ENCODE results near the gene AFDN.

Gene AFDN

DNA sequence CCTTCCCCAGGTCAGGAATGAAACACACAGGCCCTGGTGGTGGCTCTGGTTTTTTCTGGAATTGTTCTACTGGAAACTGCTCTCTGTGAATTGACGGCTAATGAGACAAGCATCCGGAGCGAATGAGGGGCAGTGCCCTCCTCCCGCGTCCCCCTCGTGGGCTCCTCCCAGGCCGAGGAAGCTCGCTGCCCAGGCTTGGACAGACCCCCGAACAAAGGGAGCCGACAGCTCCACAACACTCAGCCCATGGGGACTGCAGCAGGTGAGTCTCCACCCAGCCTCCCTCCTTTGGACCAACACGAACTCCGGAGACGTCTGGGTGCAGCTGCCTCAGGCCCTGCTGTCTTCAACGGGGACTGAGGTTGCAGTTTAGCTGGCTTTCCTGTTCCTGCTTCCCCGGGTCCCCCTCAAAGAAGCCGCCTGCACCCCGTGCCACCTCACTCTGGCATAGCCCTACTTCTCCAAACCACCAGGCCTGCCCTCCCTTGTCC, 31.3 kb upstream of the AFDN start:
- no peak for DNase-seq

DNA sequence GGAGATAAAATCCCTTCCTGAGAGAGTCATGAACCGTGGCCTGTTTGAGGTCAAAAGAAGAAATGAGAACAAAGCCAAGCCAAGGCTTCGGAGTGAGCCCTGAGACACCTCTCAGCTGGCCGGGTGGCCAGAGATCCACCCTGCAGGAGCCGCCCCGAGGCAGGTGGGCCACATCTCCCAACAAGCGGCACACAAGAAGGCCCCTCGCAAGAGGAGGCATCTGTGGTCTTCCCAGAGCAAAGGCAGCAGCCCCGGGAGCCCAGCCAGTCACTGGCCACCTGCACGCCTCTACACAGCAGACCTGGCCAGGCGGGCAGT, 30.9 kb upstream of the AFDN start:
- no peak for DNase-seq

DNA sequence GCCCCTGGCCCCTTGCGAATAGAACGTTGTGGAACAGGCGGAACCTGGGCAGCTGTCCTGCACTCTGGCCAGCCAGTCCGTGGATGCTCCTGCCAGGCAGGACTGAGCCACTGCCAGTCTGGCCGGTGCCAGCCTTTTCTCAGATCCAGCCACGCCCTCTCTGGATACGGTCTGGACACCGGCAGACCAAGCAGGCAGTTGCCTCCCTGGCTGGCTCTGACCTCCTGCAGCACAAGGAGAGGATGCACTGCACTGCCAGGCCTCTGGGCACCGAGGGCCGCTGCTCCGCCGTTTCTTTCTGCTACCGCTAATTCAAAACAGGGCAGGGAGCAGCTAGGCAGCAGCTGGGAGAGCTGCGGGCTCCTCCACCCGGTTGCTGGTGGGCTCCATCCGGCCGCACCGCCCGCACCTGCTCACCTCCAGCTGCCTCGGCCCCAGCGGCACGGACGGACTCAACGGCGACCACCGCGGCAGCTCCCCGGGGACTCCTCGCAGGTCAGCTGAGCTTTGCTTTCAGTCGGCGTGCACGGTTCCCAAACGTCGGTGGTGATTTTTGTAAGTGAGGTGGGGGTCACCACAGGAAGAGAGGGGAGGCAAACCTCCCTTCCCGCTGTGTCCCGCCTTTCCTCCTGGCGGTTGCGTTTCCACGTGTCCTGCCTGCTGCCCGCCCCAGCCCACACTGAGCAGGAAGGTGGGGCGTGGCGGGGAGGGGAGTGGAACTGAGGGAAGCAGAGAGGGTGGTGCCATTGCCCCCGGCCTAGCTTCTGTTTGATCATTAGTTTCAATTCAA, 30.3 kb upstream of the AFDN start:
- no peak for DNase-seq

DNA sequence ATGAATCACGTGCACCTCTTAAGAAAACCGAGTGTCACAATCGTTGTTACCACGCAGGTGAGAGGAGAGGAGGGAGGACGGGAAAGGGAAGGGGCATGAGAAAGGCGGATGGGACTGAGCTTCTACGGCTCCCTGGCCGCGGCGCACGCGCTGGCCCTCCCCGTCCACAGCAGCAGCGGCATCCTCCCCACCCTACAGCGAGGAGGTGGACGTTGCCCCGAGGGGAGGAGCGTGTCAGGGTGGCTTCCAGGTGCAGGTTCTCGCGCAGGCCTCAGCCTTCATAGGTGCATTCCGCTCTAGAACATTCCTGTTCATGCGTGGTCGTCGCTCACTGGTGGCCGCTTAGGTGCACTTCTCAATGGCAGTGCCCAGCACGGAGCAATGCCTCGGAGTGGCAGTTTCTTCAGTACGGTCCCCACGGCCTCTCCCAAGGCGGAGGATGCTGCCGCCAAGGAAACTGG, 29.7 kb upstream of the AFDN start:
- DNase-seq, result no peak

- no peak for DNase-seq
Measured at GRCh38 chr6:167797476-167798265, 29.0 kb upstream of the AFDN start.

DNA sequence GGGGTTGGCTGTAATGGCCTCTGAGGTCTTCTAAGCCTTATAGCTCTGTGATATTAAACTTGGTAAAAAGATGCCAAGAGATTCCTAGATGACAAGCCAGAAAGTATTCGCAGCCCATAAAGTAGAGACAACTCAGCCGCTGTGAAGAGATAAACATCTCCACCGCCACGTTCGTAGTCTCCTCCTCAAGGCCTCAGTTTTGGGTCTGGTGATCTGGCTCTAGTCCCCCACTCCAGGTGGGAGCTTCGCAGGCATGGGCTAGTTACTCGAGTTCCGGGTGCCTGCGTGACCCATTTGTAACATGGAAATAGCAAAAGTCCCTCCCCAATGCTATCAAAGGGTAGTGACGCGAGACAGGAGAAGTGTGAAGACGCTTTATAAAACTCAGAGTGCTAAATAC, 28.3 kb upstream of the AFDN start:
- DNase-seq, result no peak

DNA sequence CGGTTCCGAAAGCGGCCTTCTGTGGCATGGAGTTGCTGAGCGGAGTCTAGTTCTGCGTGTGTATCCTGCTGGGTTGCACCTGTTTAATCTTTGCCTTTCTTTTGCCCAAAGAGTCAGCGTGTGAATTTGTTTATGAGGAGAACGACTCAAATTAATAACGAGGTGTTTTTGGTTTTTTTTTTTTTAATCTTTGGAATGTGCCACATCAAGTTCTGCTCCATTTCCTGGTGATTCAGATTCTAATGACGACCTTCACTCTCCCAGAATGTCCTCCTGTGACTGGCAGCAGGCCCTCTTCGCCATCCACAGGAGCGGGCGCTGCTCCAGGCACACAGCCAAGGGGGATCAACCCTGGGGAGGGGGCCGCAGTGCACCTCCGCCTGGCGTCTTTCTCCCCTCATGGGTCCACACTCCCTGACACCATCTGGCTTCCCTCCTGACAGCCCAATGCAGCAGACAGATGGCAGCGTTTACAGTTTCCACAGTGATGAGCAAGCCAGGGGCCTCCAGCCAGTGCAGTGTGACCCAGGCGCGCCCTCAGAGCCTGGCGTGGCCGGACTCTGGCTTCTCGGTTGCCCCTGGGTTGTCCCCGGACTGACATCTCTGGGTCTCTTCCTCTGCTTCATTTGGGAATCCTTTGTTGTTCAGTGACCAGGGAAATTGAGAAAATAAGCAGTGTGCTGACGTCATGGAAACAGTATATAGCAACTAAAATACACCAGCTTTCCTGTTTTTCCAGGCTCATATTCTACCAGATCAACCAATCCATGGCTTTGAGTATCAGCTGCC, 27.5 kb upstream of the AFDN start:
- no peak for DNase-seq

GRCh38 chr6:167800549-167800948, 26.2 kb upstream of the AFDN start:
- DNase-seq, result no peak

GRCh38 chr6:167801263-167801662, 25.4 kb upstream of the AFDN start:
- no peak for DNase-seq

GRCh38 chr6:167802339-167802738, 24.4 kb upstream of the AFDN start:
- no peak for DNase-seq

DNA sequence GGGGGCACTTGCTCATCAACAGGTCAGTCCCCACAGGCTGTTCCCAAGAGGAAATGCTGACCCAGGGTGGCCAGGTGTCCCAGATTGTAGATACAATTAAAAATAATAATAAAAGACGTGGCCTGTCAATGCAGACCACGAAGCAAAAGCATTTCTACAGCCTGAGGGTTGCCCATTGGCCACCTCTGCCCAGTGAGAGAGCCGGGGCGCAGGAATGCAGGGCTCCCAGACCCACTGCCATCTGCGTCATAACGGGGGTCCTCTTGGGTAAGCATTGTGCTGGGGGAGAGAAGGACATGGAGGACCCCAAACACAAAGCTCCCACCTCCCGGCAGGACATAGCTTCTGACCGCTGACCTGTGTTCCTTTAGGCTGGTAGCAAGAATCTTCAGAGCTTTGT, 22.9 kb upstream of the AFDN start:
- no peak for DNase-seq

GRCh38 chr6:167804281-167805013, 22.3 kb upstream of the AFDN start:
- DNase-seq, result no peak

GRCh38 chr6:167805349-167806060, 21.2 kb upstream of the AFDN start:
- DNase-seq, result no peak

DNA sequence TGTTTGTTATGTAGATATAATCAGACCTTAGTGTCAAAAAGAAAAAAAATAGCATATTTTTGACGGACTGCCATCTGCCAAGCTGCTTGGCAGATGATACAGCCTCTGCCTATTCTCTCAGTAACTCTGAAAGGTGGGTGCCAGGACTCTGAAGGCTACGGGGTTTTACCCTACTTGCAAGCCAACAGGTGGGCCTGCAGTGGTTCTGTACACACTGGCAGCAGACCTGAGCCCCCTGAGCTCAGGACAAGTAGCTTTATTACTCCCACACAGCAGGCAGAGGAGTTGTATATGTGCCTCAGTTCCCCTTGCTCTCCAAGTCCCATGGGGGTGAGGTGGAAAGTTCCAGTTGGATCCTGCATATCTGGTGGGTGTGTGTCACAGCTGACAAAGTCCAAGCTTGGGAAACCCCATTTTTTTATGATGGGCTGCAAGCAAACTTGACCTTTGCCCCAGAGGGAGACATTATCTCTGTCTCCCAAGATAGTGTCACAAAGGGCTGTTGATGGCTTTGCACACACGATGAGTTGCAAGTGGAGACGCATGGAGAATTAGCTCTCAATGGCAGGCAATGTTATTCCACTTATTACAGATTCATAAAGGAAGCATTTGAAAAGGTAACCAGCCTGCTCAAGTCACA, 20.5 kb upstream of the AFDN start:
- no peak for DNase-seq

DNA sequence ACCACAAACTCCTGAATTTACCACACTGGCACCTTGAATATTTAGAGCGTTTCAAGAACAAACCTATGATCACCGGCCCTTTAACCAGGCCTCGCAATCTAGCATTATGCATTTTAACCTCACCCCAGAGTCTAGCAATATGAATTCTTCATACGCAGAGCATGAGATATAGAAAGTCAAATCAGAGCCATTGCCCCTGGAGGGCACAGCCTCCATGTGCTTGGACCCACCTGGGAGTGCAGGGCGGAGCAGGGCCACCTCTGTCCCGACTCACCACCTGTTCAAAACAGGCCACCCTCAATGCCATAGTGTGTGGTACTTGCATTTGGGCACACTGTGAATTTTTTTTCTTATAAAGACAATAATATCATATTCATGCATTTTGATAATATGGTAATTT, 19.5 kb upstream of the AFDN start:
- DNase-seq, result no peak

DNA sequence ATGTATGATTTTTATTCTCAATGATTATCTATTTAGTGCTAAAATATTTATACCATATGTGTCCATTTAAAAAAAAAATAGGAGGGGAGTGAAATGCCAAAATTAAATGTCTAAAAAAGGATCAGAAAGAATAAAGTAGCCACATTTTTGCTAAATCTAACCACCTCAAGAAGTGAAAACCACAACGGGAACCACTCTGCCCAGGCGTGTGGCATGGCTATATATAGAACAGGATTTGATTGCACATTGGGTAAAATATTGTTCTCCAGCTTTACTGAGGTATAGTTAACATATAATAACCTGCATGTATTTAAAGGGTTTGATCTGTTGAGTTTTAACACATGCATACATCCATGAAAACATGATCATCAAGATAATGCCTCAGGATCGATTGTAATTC, 19.0 kb upstream of the AFDN start:
- no peak for DNase-seq

DNA sequence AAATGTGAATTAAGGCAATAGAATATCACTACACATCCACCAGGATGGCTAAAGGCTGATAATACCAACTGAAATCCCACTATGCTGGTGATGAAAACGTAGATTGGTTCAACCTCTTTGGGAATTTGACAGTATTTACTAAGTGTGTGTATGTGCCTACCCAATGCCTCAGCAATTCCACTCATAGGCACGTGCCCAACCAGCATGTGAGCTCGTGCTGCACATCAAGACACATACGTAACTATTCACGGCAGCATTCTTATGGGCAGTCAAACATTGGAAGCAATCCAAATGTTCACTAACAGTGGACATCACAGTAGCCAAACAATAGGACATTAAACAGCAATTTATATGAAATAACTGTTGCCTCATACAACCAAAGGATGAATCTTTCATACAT, 15.7 kb upstream of the AFDN start:
- no peak for DNase-seq

DNA sequence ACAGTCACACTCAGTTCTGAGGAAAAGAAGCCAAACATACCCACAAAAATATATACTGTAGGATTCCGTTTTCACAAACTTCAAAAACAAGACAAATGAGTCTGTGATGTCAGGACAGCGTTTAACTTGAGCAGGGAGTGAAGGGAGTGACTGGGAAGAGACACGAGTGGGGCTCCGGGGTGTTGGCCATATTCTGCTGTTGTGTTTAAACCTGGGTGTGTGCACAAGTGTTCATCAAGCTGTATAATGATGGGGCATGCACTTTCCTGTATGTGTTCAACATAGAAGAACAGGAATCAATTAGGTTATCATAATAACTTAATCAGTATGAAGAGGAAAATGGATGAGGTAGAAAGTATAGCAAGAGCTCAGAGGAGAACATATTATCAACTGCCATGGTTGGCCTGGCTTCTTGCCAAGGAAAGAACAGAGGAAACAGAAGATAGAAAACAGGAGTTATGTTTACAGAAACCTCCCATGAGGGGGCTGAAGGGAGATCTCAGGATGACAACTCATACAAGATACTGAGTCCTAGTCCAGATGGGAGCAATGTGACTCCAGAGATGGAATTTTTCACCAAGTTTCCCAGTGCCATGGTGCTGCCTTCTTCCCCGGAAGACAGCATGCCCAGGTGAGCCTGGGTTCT, 15.1 kb upstream of the AFDN start:
- no peak for DNase-seq

DNA sequence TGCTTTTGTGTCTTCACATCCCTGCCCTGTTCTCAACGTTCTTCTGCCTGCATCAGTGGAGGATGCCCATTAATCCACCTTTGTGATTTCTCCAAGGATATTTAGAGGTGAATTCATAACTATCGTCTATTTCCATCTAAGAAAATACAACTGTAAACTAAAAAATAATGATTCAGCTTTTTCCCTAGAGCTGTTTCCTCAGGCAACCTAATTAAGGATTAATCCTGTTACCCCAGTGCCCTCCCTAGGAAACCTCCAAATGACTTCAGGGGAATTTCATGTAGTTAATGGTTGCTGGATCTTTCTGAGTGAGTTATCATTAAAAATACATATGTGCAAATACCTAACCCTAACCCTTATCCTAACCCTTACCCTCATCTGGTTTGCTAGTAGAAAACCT, 14.6 kb upstream of the AFDN start:
- no peak for DNase-seq

DNA sequence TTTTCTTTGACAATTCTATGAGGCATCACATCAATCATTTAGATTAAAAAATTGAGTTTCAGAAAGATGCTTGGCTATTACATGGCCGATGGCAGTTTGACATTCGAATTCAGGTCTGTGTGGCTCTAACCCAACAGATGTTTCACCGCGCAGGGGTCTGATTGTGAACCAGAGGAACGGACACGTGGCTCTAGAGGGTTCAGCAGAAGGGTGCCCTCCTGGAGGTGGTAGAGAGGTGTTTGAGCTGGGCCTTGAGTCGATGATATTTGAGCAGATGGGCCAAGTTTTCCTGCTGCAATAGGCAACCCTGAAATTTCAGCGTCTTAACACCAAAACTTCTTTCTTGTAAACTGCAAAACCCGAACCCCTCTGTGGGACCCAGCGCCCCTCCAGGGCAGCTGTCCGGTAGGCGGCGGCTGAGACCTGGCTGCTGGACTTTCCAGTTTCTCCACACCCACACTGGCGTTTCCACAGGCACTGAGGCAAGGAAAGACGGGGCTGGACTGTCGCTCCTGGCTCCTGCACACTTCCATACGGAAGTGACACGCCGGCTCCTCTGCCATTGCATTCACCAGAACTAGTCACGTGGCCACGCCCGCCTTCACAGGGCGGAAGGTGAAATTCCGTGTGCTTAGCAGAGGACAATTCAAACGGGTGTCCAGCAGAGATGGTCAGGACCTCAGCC, 11.3 kb upstream of the AFDN start:
- DNase-seq, result peak; percentile 8 to 22

DNA sequence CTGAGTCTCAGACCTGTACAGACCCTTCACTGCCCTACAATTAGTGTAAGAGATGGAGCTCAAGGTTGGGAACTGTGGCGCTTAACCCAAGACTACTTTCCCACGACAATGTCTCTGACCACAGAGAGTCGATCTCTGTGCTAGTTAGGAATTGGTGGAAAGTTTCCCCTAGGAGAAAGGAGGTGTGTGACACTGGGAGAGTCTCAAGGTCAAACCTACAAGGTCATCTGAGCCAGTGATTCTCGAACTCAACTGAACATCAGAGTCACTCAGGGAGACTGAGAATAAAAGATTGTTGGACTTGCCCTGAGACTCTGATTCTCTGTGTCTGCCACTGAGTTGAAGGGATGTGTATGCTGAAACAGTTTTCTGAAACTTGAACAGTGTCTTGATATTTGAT, 9.7 kb upstream of the AFDN start:
- DNase-seq, result no peak

All from NCI-H1930 (cell line).